Activated CD8-positive, alpha-beta T cell treated with anti-CD3 and anti-CD28 coated beads for 36 hours (primary cell): ENCODE measurements around the gene RECK. TPM values are rescaled to one million over a fixed set of nuclear protein-coding genes. Genes with fewer than 3 reads are reported as not detected.
A peak's percentile ranks its signal among the peaks of the same experiment; 100 is the strongest.

Source experiments
- ATAC-seq: fragments of 200-7000 bp; cut with Tn5 transposase; one replicate; pipeline ENCODE4 v1.10.0; 2021; ENCODE audit warnings: mild to moderate bottlenecking, moderate library complexity
- CTCF ChIA-PET: fragments of 350-600 bp; sonication (Branson Sonifier 250); formaldehyde crosslinking; loops from one replicate; lab custom pipeline; 2021; ENCODE audit warnings: antibody characterized with exemption; lab: Charles Lee
- POLR2A ChIA-PET: fragments of 350-600 bp; sonication (Branson Sonifier 250); formaldehyde crosslinking; loops from one replicate; lab custom pipeline; 2021; ENCODE audit warnings: antibody characterized with exemption; lab: Charles Lee
- DNase-seq: peaks from one replicate; pipeline ENCODE4 v3.0.0-alpha.2; 2020
- H3K27ac Mint-ChIP-seq: one replicate; pipeline ENCODE4 v1.8.0; 2021; ENCODE audit warnings: mild to moderate bottlenecking, mixed read lengths
- H3K27me3 Mint-ChIP-seq: one replicate; pipeline ENCODE4 v1.8.0; 2021; ENCODE audit warnings: mixed read lengths
- H3K36me3 Mint-ChIP-seq: one replicate; pipeline ENCODE4 v1.8.0; 2021; ENCODE audit warnings: low read depth, mixed read lengths
- H3K4me1 Mint-ChIP-seq: one replicate; pipeline ENCODE4 v1.8.0; 2021; ENCODE audit warnings: low read depth, mixed read lengths
- H3K4me3 Mint-ChIP-seq: one replicate; pipeline ENCODE4 v1.8.0; 2021; ENCODE audit warnings: mild to moderate bottlenecking, moderate library complexity, mixed read lengths
- H3K9me3 Mint-ChIP-seq: one replicate; pipeline ENCODE4 v1.8.0; 2021; ENCODE audit warnings: mixed read lengths
- CTCF ChIP-seq: fragments of 200-600 bp; IDR thresholded peaks from one replicate; pipeline ENCODE4 v1.8.0; 2022; ENCODE audit warnings: antibody characterized with exemption, mild to moderate bottlenecking
- intact Hi-C: fragments of 100-400 bp; cut with micrococcal nuclease; formaldehyde crosslinking; loops from one replicate; pipeline ENCODE4 v1.10.0; 2022
- total RNA-seq, 2 experiments: library from RNA; stranded (reverse); gene quantifications; one replicate each; pipeline ENCODE4 v1.2.3, GENCODE V29; 2021

The RECK gene
- total RNA-seq, 2 experiments from 2014 or later, result 5.3 to 6.5 TPM

GRCh38 chr9:36006549-36007315 lies 30.0 kb upstream of the RECK start:
- ChIA-PET CTCF (interaction anchor here (1.0 to 7.5 kb wide), 20 partner anchors 12 to 183 kb away, joined by 3 to 136 read pairs (median 5); no protein-coding TSS in a partner anchor), POLR2A (interaction anchor here (1.2 kb wide), 1 partner anchor 14 kb away, joined by 4 read pairs; no protein-coding TSS in a partner anchor)
- Mint-ChIP-seq H3K4me1 (peaks cover 13% of the 10 kb centered on the region), H3K27ac (no peak overlapping the region), H3K9me3 (peaks cover 11% of the 10 kb centered on the region), H3K4me3 (no peak overlapping the region), H3K36me3 (no peaks in the 10 kb centered on the region), H3K27me3 (peaks cover 29% of the 10 kb centered on the region)
- intact Hi-C loops, result no loop called here
- TF ChIP-seq CTCF, result no peak
- ATAC-seq (no peak), DNase-seq (no peak)

- no peak for DNase-seq
- no peak for ATAC-seq
- TF ChIP-seq CTCF, result no peak
- POLR2A ChIA-PET, result interaction anchor here (1.2 kb wide), 1 partner anchor 14 kb away, joined by 4 read pairs; no protein-coding TSS in a partner anchor
- CTCF ChIA-PET, result interaction anchor here (1.0 to 7.5 kb wide), 23 partner anchors 7 to 182 kb away, joined by 3 to 136 read pairs (median 6); no protein-coding TSS in a partner anchor
- H3K4me1 Mint-ChIP-seq, result peaks cover 13% of the 10 kb centered on the region
- H3K27ac Mint-ChIP-seq, result no peak overlapping the region
- H3K9me3 Mint-ChIP-seq, result peaks cover 11% of the 10 kb centered on the region
- H3K27me3 Mint-ChIP-seq, result peaks cover 29% of the 10 kb centered on the region
- intact Hi-C loops, result no loop called here
- H3K4me3 Mint-ChIP-seq, result no peak overlapping the region
- no peaks in the 10 kb centered on the region for H3K36me3 Mint-ChIP-seq
These were observed 29.4 kb upstream of the RECK start for GRCh38 chr9:36007316-36007708.

GRCh38 chr9:36007852-36008251 lies 28.9 kb upstream of the RECK start:
- no peak for ATAC-seq
- CTCF ChIA-PET, result interaction anchor here (0.7 to 7.5 kb wide), 49 partner anchors 8 to 228 kb away, joined by 3 to 136 read pairs (median 5); partner anchors contain the start of genes CLTA, GLIPR2 and RECK

GRCh38 chr9:36008774-36009300 lies 27.9 kb upstream of the RECK start:
- H3K27me3 Mint-ChIP-seq, result peaks cover 28% of the 10 kb centered on the region
- TF ChIP-seq CTCF, result peak; percentile 99
- DNase-seq, result peak; percentile 83
- no peak overlapping the region for H3K27ac Mint-ChIP-seq
- H3K4me3 Mint-ChIP-seq, result no peak overlapping the region
- POLR2A ChIA-PET, result no interaction called here
- no peaks in the 10 kb centered on the region for H3K36me3 Mint-ChIP-seq
- peaks cover 11% of the 10 kb centered on the region for H3K9me3 Mint-ChIP-seq
- intact Hi-C loops, result no loop called here
- ATAC-seq, result peak; percentile 99
- peaks cover 13% of the 10 kb centered on the region for H3K4me1 Mint-ChIP-seq
- CTCF ChIA-PET, result interaction anchor here (0.5 to 7.5 kb wide), 48 partner anchors 8 to 320 kb away, joined by 3 to 136 read pairs (median 5); partner anchors contain the start of genes CLTA, GLIPR2 and RECK

More at GRCh38 chr9:36007852-36008251, 28.9 kb upstream of the RECK start:
- H3K4me1 Mint-ChIP-seq, result peaks cover 13% of the 10 kb centered on the region
- H3K36me3 Mint-ChIP-seq, result no peaks in the 10 kb centered on the region
- no peak overlapping the region for H3K27ac Mint-ChIP-seq
- intact Hi-C loops, result no loop called here
- no peak for TF ChIP-seq CTCF
- DNase-seq, result no peak
- peaks cover 29% of the 10 kb centered on the region for H3K27me3 Mint-ChIP-seq
- H3K9me3 Mint-ChIP-seq, result peaks cover 11% of the 10 kb centered on the region
- POLR2A ChIA-PET, result interaction anchor here (1.2 kb wide), 1 partner anchor 13 kb away, joined by 4 read pairs; no protein-coding TSS in a partner anchor
- H3K4me3 Mint-ChIP-seq, result no peak overlapping the region
